Ammon's horn (tissue), 1 donor: ENCODE results near the gene IFT43.
"Not testable (repeated sequence)": the region's sequence is repeated elsewhere in the genome, so short reads cannot be mapped to it uniquely, and the experiment has no call there.

Source experiments
- DNase-seq: peaks from one replicate; pipeline ENCODE4 v3.0.0-alpha.2; 2016; ENCODE audit warnings: low spot score

The IFT43 gene

GRCh38 chr14:75980856-75981255, 4.7 kb upstream of the IFT43 start:
- DNase-seq: no peak

GRCh38 chr14:75981426-75982265, 3.9 kb upstream of the IFT43 start, which contains the start of gene TGFB3:
Gene TGFB3, minus strand, starts transcription at chr14:75981995. Its CDS starts 1,102 bp downstream, at chr14:75980893.
- peak; percentile 77 for DNase-seq

GRCh38 chr14:75982266-75983018, 3.1 kb upstream of the IFT43 start:
- DNase-seq: peak; percentile 85

- no peak for DNase-seq
Measured at GRCh38 chr14:75983019-75983358, 2.6 kb upstream of the IFT43 start.

GRCh38 chr14:75984674-75985073, 889 bp upstream of the IFT43 start:
- no peak for DNase-seq

GRCh38 chr14:75986439-75986765, 839 bp downstream of the IFT43 start:
- DNase-seq: no peak

- no peak for DNase-seq
Measured at GRCh38 chr14:75987201-75987970, 1.8 kb downstream of the IFT43 start.

GRCh38 chr14:75989134-75989533, 3.6 kb downstream of the IFT43 start:
- DNase-seq: no peak

GRCh38 chr14:75990297-75990696, 4.7 kb downstream of the IFT43 start:
- DNase-seq: no peak

GRCh38 chr14:75991753-75992152, 6.2 kb downstream of the IFT43 start:
- DNase-seq: peak; percentile 59

GRCh38 chr14:75993567-75994041, 8.0 kb downstream of the IFT43 start:
- DNase-seq: no peak

GRCh38 chr14:75995372-75996041, 9.9 kb downstream of the IFT43 start:
- no peak for DNase-seq

GRCh38 chr14:75996488-75996887, 10.9 kb downstream of the IFT43 start:
- DNase-seq: no peak

- DNase-seq: peak; percentile 60
Measured at GRCh38 chr14:75999511-76000190, 14.1 kb downstream of the IFT43 start.

GRCh38 chr14:76002383-76002782, 16.8 kb downstream of the IFT43 start:
- no peak for DNase-seq

- no peak for DNase-seq
Measured at GRCh38 chr14:76006253-76006652, 20.7 kb downstream of the IFT43 start.

GRCh38 chr14:76007379-76007778, 21.8 kb downstream of the IFT43 start:
- no peak for DNase-seq

GRCh38 chr14:76007852-76008251, 22.3 kb downstream of the IFT43 start:
- no peak for DNase-seq

GRCh38 chr14:76009627-76010026, 24.1 kb downstream of the IFT43 start:
- DNase-seq: not testable (repeated sequence)

GRCh38 chr14:76011930-76012329, 26.4 kb downstream of the IFT43 start:
- DNase-seq: no peak

- peak; percentile 13 for DNase-seq
Measured at GRCh38 chr14:76012354-76012753, 26.8 kb downstream of the IFT43 start.
